NCI-H2029 treated with DMSO at 0.1 percent for 48 hours (cell line): ENCODE measurements around the gene TMEM192.
"Not testable (repeated sequence)": the region's sequence is repeated elsewhere in the genome, so short reads cannot be mapped to it uniquely, and the experiment has no call there.

Experiments used
- DNase-seq: peaks from one replicate; lab custom pipeline; 2025; lab: John Stamatoyannopoulos, UW

Gene TMEM192

DNA sequence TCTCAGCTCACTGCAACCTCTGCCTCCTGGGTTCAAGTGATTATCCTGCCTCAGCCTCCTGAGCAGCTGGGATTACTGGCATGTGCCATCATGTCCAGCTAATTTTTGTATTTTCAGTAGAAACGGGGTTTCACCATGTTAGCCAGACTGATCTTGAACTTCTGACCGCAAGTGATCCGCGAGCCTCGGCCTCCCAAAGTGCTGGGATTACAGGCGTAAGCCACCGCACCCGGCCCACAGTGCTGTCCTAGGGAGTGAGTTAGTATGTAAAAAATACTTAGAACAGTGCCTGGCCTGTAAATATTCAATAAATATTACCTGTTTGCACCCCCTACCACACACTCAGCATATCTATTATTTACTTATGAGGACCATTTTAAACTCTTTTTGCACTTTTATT is 20.5 kb downstream of the TMEM192 start:
- not testable (repeated sequence) for DNase-seq

DNA sequence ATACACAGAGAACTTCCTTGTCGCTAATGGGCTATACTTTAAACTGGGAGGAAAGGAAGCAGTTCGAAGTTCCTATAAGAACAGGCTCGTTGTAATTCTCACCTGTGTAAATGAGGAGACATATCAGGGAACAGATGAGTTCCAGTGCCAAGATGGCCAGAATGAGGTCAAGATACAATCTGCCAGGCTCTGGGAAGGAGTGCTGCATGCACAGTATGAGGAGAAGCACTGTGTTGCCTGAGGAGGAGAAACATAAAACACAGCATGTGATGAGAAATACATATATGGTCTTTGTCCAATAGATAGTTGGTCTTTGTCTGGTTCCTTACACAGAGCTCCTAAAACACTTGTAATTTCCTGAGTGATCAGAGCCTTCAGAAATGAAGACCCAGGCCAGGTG is 24.3 kb downstream of the TMEM192 start:
- DNase-seq = no peak

DNA sequence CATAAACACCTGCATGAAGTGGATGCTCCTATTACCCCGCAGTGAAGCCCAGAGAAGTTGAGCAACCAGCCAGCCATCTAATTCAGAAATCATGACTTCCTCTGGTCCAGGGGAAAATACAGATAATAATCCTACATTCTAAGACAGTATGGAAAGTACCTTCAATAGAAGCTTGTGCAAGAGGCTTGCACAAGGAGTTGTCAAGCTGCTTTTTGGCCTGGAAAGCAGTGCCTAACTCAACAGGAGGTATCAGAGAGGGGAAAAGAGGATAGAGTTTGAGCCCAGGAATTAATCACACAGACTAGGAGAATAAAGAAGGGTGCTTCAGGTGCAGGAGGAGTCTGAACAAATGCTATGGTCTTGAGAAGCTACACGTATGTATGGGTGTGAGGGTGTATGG is 26.7 kb downstream of the TMEM192 start:
- DNase-seq = no peak

DNA sequence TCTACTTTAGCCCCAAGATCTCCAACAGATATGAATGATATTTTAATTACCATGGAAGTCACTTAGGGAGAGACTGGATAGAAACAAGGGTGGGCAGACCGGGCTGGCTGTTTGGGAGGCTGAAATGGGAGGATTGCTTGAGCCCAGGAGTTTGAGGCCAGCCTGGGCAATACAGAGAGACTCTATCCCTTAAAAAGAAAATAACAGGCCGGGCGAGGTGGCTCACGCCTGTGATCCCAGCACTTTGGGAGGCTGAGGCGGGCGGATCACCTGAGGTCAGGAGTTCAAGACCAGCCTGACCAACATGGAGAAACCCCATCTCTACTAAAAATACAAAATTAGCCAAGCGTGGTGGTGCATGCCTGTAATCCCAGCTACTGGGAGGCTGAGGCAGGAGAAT is 27.9 kb downstream of the TMEM192 start:
- not testable (repeated sequence) for DNase-seq

DNA sequence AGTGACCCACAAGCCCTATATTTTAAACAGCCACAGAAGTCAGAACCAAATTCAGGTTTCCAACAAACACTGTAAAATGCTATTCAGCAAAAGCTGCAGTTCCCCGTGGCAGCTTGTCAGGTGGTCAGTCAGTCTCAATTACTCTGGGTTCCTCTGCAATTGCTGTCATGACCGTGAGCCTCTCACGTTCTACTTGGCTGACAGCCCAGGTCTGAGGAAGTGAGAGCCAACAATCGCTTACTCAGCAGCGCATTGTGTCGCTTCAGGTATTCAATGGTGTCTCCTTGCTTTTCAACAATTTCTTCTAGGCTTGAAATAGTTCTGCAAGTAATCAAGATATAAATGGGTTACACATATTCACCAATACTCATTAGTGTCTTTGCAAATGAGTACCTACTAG is 33.2 kb downstream of the TMEM192 start:
- peak; percentile 54 for DNase-seq

DNA sequence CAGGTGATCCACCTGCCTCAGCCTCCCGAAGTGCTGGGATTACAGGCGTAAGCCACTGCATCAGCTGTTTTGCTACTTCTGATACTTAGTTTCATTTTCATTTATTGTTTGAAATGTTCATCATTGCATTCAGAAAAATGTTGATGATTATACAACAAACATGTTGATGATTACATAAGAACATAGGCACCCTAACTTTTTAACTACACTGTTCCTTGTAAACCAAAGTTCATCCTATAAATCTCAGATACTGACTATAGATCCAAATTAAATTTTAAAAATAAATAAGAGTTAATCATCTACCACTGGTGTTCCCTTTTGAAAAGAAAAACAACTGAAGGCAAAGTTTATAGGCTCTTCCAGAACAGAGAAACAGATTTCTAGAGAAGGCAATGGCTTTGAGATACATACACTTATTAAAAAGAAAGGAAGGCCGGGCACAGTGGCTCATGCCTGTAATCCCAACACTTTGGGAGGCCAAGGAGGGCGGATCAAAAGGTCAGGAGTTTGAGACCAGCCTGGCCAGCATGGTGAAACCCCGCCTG is 35.6 kb downstream of the TMEM192 start:
- no peak for DNase-seq

DNA sequence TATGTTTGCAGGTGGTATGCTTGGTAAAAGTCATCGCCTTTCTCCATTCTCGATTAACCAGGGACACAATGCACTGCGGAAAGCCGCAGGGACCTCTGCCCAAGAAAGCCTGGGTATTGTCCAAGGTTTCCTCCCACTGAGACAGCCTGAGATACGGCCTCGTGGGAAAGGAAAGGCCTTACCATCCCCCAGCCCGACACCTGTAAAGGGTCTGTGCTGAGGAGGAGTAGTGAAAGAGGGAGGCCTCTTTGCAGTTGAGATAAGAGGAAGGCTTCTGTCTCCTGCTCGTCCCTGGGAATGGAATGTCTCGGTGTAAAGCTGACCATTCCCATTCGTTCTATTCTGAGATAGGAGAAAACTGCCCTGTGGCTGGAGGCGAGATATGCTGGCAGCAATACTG is 39.3 kb downstream of the TMEM192 start:
- not testable (repeated sequence) for DNase-seq

DNA sequence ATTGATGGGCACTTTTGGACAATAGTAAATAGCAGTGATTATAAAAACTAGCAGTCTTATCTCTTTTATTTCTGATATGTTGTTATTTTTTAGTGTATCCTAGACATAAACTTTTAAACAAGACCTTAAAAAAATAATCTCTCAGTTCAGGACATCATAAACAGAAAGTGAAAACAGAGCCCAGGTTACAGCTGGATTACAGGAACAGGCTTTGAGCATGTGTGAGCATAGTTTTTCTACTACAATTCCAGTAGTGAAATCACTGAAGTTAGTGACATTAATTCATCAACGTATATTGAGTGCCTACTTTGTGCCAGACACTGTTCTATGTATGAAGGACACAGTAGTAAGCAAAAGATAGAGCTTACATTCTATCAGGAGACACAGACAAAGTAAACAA is 42.1 kb downstream of the TMEM192 start:
- no peak for DNase-seq

DNA sequence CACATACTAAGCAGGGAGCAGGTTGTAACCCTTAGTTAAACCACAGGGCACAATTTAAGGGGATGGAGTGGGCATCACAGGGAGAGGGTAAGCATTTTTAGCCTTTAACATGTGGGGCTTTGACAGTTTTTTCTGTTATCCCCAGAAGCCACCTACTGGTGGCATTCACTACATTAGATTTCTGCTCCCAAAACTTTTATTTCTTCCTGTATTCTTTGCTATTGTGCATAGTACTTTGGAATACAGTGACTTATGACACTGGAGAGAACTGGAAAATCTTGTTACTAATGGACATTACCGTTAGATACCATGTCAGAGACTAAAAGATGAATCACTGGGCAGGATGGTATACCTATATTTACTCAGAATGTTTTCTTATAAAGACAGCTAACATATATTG is 51.7 kb downstream of the TMEM192 start:
- DNase-seq = no peak

DNA sequence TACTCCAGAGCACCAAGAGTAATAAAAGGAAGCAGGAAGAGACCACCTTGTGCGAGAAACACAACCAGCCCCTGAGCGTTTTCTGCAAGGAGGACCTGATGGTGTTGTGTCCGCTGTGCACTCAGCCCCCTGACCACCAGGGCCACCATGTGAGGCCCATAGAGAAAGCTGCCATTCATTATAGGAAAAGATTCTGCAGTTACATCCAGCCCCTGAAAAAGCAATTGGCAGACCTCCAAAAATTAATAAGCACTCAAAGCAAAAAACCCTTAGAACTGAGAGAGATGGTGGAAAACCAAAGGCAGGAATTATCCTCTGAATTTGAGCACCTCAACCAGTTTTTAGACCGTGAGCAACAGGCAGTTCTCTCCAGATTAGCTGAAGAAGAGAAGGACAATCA is 53.3 kb downstream of the TMEM192 start:
- DNase-seq = no peak

DNA sequence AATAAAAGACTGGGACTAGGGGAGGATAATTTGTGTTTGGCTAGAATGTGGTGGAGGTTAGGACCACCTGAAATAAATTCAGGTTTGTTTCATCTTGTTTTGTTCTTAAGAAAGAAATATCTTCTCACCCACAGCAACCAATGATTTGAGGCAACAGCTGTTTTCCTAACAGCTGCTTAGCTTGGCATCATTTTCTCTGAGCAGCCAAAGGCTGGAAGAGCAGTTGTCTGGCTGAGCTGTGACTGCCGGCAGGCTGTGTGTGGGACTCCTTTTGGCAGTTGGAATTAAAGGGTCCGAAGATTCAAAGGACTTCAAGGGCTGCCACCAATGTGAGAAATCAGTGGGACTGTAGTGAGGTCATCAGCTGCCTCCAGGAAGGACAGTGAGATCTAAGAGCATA is 54.0 kb downstream of the TMEM192 start:
- no peak for DNase-seq

DNA sequence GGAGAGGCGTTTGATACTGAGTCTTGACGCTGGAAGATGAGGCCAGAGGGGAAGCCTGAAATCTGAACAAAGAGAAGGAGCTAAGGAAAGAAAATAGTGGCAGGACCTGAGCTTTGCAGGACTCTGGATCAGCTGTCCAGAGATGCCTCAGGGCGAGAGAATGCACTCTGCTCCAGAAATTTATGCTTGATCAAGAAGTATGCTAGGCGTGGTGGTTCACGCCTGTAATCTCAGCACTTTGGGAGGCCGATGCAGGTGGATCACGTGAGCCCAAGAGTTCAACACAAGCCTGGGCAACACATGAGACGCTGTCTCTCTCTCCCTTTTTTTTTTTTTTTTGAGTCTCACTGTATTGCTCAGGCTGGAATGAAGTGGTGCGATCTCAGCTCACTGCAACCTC is 57.1 kb downstream of the TMEM192 start:
- no peak for DNase-seq

DNA sequence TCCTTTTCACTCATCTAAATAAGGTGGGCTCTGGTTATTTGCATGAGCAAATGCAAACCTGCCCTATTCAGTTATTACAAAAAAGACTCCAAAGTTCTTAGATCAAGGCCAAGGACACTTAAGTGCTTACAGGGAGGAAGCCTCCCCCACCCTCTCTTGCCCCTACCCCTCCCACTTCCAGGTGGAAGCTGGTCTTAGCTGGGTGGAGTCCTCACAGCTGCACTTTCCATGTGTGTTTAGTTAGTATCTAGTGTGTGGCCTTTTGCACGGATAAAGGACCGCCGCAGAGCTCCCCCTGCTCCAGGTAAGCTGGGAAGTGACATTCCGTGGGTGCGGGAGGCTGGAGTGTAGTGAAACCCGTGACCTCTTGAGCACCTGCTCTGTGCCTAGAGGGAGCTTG is 59.0 kb downstream of the TMEM192 start, which contains the start of gene TRIM75:
Gene TRIM75, plus strand, starts transcription at position 222 of the 400 bp plus-strand sequence. CDS start 5,282 bp downstream, outside the sequence.
- DNase-seq = no peak

DNA sequence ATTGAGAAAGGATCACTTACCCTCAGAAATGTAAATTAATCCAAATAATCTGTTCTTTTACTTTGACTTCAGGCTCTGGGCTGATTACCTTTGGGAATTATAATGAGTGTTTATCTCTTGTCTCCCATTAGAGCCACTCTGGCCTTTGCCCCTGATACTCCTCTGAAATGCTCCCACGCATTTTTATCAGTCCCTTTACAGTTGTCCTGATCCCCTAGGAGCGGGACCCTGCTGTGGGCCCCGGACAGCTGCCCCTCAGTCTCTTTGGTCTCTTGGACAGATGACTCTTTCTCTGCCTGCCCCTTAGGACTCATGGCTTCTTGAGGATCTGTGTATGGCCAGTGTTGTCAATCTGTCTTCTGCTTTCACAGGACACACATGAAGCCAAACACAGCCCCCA is 60.0 kb downstream of the TMEM192 start:
- DNase-seq = no peak

DNA sequence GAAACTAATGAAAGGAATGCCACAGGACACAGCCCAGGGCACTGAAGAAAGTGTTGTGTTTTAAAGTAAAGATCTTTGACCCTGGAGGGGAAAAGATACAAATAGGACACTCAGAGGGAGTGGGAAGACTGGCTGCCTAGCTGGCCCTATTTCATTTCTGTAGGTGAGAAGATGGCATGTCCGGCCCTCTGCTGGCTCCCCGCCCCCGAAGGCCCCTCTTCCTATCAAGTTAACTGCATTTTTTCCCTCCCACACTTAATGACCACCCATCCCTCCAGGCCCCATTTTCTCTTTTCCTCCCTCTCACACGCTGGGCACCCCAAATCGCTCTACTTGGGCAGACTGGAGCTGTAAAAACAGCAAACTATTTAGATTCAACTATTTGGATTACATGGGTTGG is 64.5 kb downstream of the TMEM192 start:
- no peak for DNase-seq

DNA sequence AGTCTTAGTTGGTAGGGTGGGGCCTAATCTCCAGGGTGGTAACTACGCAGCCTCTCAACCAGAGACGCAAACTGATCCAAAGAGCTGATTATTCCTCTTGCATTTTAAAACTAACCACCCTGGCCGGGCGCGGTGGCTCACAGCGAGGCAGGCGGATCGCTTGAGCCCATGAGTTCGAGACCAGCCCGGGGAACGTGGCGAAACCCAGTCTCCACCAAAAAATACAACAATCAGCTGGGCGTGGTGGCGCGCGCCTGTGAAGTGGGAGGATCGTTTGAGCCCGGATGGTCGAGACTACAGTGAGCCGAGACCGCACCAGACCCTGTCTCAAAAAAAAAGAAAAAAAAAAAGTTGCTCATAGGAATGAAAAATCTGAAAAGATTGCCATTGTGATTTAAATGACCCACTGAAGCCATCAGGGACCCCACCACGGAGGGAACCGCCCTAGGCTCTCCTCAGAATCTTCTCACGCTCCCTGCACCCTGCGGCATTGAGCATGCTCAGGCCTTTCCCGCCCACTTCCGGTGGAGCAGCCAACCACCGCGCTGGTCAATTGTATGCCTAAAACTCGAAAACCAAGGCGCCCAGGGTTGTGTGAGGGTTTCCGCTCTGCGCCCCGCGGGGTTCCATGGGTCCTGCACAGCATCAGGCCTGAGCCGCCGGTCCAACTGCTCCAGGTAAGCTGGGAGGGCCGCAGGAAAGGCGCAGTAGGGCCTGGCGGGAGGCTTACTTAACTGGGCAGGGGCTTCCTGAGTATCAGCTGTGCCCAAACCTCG is 81.0 kb downstream of the TMEM192 start, which contains the start of gene TRIM60:
Gene TRIM60, plus strand, starts transcription at position 564 of the 776 bp plus-strand sequence. CDS start 8,074 bp downstream, outside the sequence.
- no peak for DNase-seq

DNA sequence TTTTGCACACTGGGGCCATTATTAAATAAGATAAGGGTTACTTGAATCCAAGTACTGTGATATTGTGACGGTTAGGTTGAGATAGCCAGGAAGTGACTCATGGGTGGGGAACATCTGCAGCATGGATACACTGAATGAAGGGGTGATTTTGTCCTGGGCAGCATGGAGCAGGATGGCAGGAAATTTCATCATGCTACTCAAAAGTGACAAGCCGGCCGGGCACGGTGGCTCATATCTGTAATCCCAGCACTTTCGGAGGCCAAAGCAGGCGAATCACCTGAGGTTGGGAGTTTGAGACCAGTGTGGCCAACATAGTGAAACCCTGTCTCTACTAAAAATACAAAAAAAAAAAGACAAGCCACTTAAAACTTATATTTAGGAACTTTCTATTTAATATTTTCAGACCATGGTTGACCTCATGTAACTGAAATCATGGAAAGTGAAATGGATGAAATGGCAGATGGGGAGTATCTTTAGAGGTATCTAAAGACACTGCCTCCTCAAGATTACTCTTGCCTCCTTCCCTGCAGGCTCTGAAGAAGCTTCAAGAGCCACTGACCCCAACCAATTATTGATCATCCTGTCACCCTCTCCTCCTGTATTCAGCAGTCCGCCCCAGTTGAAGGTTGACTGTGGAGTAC is 84.8 kb downstream of the TMEM192 start:
- no peak for DNase-seq

DNA sequence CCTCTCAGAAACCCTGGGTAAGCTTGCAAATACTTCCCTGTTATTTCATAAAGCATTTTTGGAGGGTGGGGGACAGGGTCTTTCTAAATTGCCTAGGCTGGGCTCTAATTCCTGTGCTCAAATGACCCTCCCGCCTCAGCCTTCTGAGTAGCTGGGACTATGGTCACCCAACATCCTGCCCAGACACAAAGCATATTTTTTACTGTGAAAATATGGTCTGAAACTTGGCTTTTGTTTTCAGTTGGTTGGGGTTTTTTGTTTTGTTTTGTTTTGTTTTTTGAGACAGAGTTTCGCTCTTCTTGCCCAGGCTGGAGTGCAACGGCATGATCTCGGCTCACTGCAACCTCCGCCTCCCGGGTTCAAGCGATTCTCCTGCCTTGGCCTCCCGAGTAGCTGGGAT is 86.9 kb downstream of the TMEM192 start:
- DNase-seq = not testable (repeated sequence)
